HG03280 (cell line): Measurements from ENCODE around the gene GYG1.

Experiments used
- ATAC-seq: cut with Tn5 transposase; IDR thresholded peaks from one replicate; pipeline ENCODE4 v1.9.1; 2021; ENCODE audit warnings: mild to moderate bottlenecking, moderate library complexity; ENCODE audit not compliant: unreplicated experiment

Gene GYG1

DNA sequence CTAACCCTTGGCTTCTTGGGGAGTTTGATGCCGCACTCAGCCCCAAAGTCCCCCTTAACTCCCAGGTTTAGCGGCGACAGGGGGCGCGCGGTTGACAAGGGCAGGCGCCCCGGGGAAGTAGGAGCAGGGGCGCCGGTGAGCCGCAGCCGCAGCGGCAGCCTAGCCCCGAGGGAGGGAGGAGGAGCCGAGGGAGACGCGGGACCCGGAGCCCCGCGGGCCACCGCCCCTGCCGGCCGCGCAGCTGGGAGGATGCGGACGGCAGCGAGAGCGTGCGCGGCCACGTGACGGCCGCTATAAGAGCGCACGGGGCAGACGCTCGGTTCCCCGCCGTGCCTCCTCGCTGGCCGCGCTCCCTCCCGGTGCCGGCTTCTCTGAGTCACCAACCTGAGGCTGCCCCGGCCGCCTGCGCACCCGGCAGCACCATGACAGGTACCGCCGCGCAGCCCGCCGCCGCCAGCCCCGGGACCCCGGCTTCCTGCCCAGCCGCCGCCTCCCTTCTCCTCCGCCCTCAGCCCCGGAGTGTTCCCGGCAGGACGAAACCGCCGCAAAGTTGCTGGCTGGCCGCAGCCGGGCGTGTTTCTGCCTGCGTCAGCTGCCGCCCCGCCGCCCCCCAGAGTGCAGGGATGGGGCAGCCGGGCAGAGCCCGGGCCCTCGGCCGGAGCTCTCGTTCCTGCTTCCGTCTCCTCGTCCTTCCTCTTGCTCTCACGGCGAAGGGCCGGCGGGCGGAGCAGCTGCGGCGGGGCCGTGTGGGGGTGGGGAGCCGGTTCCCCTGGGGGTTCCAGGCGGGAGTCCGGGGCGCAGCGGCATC is at the start of gene GYG1:
Gene GYG1, plus strand, starts transcription at position 322 of the 808 bp plus-strand sequence. Its CDS starts 101 bp downstream, at position 423.
- ATAC-seq = peak; percentile 91

GRCh38 chr3:148943506-148944205 is 47.7 kb upstream of the GYG1 start:
- ATAC-seq = peak; percentile 98

DNA sequence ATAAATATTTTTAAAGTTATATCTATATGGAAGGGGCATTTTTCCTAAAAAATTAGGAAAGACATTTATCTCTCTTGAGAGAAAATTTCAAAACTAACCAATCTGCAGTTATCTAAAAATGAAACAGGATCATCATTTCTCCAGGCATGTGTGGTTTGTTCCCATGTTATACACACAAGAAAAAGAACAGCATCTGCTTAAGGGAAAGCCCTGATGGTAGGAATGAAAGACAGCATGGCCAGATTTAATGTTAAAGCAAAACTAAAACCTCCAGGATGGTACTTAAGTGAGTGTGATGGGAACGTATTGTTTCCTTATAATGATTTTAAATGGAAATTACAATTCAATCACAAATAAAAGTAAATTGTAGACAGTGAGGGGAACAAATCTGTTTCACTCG is 46.2 kb upstream of the GYG1 start:
- no peak for ATAC-seq

DNA sequence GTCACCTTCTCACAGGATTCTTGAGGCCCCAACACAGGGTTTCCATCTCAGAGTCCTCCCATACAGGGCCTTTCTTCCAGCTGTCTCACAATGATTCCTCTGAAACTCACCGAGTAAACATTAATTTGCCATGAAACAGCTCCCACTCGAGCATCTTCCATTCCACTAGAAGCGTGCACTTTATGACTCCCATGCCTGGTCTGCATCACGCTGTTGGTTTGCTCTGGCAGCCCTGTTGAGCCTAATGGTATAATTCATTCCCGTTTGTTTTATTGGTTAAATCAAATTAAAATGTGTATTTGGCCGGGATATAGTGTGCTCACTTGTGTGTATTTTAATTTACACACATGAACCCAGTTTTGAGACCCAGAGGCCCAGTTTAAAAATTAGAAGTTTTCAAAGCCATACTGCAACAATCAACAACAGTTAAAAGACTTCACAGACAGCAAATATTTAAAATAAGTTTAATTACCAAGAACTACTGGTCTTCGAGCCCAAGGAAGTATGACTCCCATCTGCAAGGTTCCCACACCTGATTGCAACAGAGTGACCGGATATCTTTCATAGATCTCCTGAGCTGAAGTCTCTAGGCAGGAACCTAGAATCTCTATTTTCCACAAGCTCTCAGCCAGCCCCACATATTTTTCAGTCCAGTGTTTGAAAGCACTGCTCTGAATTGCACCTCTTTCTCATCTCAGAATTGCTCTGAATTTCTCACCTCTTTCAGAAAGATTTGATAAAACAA is 42.3 kb upstream of the GYG1 start:
- no peak for ATAC-seq

- no peak for ATAC-seq
Measured at GRCh38 chr3:148950806-148951205, 40.5 kb upstream of the GYG1 start.

GRCh38 chr3:148951599-148952361 is 39.6 kb upstream of the GYG1 start:
- no peak for ATAC-seq

- ATAC-seq = no peak
Measured at GRCh38 chr3:148953094-148953493, 38.2 kb upstream of the GYG1 start.

DNA sequence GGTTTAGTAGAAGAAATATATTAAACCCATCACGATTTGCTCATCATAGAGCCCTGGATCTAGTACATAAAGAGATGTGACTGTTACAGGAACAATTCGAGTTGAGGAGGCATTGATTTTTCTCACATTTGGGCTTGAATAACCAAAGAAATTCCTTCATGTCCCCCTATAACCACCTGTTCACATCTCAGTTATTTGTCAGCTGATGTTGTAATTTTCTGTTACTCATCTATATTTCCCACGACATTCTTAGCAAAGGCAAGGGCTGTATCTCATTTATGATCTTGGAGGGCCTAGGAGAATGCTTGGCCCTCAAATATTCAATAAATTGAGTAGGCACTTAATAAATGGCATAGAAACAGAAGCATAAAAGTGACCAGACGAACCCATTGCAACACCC is 36.4 kb upstream of the GYG1 start:
- ATAC-seq = no peak

- no peak for ATAC-seq
Measured at GRCh38 chr3:148955544-148956346, 35.6 kb upstream of the GYG1 start.

DNA sequence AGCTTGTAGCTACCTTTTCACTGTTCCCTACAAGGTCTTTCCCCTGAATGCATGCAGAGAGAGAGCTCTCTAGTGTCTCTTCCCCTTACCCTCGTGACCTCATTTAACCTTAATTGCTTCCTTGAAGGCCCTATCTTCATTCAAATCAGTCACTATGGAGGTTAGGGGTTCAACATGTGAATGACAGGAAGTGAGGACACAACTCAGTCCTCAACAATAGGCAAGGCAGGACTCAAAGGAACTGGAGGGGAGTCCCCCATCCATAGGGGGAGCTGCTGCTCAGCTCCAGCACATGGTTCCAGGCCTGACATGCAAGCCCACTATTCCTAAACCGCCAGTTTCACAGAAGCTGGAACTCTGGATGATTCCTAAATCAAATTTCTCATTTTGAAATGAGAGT is 33.8 kb upstream of the GYG1 start:
- no peak for ATAC-seq

DNA sequence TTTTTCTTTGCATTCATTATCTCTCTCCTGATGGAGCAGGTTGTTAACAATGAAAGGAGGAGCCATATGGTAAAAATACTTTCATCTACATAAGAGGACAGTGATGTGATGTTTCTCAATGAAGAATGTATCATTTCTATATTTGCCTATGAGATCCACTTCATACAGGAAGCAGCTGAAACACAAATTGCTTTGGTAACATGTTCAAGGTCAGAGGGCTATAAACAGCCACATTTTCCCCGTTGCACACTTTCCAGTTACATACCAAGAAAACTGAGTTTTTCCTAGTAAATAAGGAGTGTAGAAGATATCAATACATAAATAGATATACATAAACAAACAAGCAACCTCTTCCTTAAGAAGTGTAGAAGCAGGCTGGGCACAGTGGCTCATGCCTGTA is 32.6 kb upstream of the GYG1 start:
- ATAC-seq = no peak

- no peak for ATAC-seq
Measured at GRCh38 chr3:148962513-148962912, 28.8 kb upstream of the GYG1 start.

- ATAC-seq = no peak
Measured at GRCh38 chr3:148964809-148965208, 26.5 kb upstream of the GYG1 start.

DNA sequence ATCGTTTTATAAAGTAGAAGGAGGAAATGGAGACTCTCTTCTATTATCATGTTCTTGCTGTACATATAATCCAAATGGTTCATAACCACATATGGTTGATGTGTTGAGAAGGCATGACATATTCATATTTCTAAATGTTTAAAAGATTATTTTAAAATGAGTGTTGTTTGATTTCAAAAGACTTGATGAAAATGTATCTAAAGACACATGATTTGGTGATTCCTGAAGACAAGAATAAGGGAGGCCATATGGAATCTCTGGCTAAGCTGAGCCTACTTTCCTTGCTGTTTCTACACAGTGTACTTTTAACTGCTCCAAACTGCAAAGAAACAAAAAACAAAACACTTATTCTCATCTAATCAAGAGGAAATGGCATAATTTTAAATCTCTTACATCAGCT is 23.0 kb upstream of the GYG1 start:
- no peak for ATAC-seq

- ATAC-seq = no peak
Measured at GRCh38 chr3:148970271-148970670, 21.1 kb upstream of the GYG1 start.

DNA sequence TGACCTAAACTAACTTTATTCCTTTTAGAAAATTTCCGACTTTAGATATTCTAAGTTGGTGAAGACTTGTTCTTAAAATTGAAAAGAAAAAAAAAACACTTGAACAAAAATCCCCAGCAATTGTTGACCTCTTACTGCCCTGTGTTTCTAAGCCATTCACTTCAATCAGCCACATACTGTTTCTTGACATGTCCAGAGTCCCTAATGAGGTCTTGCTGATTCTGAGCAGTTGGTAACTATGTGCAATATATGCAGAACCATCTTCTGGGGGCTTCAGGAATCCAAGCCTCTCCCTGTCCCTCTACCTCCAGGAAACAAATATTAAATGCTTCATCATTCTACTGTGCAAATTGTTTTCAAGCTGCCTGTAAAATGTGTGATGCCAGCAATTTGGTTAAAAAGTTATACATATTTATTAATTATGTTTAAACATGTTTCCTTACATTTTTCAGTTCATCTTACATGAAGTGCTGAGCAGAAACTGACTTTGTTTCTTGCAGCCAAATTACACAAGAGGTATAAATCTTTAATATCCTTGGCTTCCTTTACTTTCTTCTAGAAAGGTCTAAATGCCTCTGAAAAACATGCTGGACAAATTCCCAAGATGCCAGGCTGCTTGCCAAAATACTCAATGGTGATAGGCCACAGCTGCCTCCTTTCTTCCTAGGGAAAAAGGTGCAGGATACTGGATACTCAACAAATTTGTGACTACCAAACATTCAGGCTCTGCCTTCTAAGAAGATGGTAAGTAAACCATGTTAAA is 19.8 kb upstream of the GYG1 start:
- no peak for ATAC-seq

GRCh38 chr3:148974726-148975125 is 16.6 kb upstream of the GYG1 start:
- ATAC-seq = no peak

DNA sequence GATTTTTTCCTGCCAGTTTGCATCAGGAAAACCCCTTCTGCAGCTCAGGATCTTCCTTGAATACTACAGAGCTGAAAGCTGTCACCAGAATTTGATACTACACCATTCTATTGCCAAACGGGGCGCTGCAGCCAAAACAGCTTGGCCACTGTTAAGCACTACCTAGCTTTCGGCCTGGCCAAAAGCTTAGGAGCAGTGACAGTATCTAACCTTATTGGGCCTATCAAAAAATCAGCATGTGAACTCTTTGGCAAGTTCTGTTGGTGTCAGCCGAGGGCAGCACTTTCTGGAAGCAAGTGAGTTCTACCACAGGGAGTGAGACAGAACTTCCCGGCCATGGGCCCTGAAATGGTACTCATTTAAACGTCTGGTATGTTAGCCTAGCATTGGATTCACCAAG is 16.1 kb upstream of the GYG1 start:
- no peak for ATAC-seq

DNA sequence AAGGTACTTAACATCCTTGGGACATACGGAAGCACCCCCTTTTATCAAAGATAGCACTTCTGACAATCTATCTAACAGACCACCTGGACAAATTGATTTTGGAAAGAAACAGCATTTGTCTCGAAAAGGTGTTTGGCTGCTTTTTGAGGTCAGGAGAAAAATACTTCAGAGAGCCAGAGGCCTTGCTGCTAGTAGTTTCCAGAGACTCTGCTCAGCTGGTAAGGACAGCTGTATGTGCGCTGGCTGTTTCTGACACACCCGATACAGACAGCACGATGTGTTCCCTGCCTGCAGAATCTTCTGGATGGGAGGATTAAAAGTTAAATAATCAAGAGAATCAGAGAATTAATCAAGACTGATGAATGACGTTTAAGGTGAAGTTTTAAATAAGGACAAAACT is 15.6 kb upstream of the GYG1 start:
- no peak for ATAC-seq
